Thyroid gland (tissue), 4 donors: ENCODE data around the gene SLC9A7. TPM values are rescaled to one million over a fixed set of nuclear protein-coding genes. Genes with fewer than 3 reads are reported as not detected.
A peak's percentile ranks its signal among the peaks of the same experiment; 100 is the strongest.

Experiments
- DNase-seq, 2 donors: peaks; one replicate each; pipeline ENCODE4 v3.0.0-alpha.2; 2019
- H3K27ac ChIP-seq, 3 donors: fragments of 200-600 bp; sonication (generic); 1 replicate in 2 of 3; 2 replicates in 1 of 3; pipeline ENCODE4 v1.5.1; 2016 to 2019; ENCODE audit warnings: mild to moderate bottlenecking in 1 of 3, moderate library complexity in 1 of 3
- H3K27me3 ChIP-seq: fragments of 200-600 bp; sonication (generic); one replicate; pipeline ENCODE4 v1.5.1; 2019
- H3K36me3 ChIP-seq, 2 donors: fragments of 200-600 bp; sonication (generic); one replicate each; pipeline ENCODE4 v1.5.1; 2016 to 2019
- H3K4me1 ChIP-seq, 2 donors: fragments of 200-600 bp; sonication (generic); one replicate each; pipeline ENCODE4 v1.5.1; 2017 to 2019
- H3K4me3 ChIP-seq, 3 donors: fragments of 200-600 bp; sonication (generic); replicated peaks in 1 of 3; 1 replicate in 2 of 3; 2 replicates in 1 of 3; pipeline ENCODE4 v1.5.1; 2016; ENCODE audit warnings: mild to moderate bottlenecking in 1 of 3
- H3K9me3 ChIP-seq: fragments of 200-600 bp; sonication (generic); one replicate; pipeline ENCODE4 v1.5.1; 2017
- POLR2A ChIP-seq, 2 donors: fragments of 450-650 bp; IDR thresholded peaks; one replicate each; pipeline ENCODE4 v1.6.1; 2017; ENCODE audit warnings: antibody characterized with exemption in 2 of 2, mild to moderate bottlenecking in 2 of 2, moderate library complexity in 1 of 2
- WGBS, 2 donors: methylation state at CpG; one replicate each; pipeline ENCODE4 v1.1.5; 2017; 5-methylcytosine and 5-hydroxymethylcytosine counted together
- intact Hi-C: fragments of 100-400 bp; cut with DNase I; formaldehyde crosslinking; loops from one replicate; pipeline ENCODE4 v1.15.1; 2023
- total RNA-seq, 4 donors: library from RNA; depleted of rRNA; stranded (reverse); fragments of >200 nt; gene quantifications; one replicate each; pipeline ENCODE4 v1.2.3, GENCODE V29; 2016
- TF ChIP-seq, protein P1 (sequence below), 6 experiments: fragments of 200-600 bp in 3 of 6; fragments of 450-650 bp in 3 of 6; sonication (generic) in 3 of 6; IDR thresholded peaks; one replicate each; pipeline ENCODE4 v1.5.1; 2016 to 2019; ENCODE audit warnings: antibody characterized with exemption in 6 of 6, mild to moderate bottlenecking in 2 of 6, inconsistent platforms in 1 of 6, moderate library complexity in 1 of 6

Gene SLC9A7
- total RNA-seq, 4 donors from 2014 or later = 18.4 to 35.5 (median 26.3) TPM

DNA sequence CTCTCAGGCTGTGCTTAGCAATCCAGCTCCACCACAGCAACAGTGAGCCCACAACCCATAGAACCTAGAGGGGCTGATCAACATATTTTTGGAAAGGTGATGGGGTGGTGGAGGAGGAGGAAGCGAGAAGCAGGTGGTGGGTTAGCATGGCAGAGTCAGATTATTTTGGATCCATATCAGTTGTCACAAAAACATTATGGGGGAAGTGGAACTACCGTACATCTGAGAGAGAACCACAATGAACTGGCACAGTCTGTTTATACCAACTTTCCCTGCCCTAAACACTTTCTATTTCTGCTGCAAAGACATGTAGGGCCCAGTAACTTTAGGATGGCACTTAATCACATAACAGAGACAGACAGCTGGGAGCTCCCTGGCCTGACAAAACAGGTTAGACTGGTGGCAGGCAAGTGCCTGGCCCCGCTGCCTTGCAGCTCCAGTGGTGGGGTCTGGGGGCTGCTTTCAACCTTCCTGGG, 4.3 kb downstream of the SLC9A7 start:
- Histone ChIP-seq H3K27me3 (no peaks in the 10 kb centered on the region), H3K4me3 (no peak overlapping the region), H3K9me3 (no peaks in the 10 kb centered on the region), H3K4me1 (peaks cover 0 to 9% of the 10 kb centered on the region in 2 donors), H3K27ac (peak overlapping the region in 2 of 3 donors; percentile 7 to 23), H3K36me3 (no peaks in the 10 kb centered on the region)
- intact Hi-C loops = no loop called here
- 50 to 61% methylated on average over 2 to 3 of the region's 3 CpGs for WGBS, 2 donors
- TF ChIP-seq, protein P1, sequence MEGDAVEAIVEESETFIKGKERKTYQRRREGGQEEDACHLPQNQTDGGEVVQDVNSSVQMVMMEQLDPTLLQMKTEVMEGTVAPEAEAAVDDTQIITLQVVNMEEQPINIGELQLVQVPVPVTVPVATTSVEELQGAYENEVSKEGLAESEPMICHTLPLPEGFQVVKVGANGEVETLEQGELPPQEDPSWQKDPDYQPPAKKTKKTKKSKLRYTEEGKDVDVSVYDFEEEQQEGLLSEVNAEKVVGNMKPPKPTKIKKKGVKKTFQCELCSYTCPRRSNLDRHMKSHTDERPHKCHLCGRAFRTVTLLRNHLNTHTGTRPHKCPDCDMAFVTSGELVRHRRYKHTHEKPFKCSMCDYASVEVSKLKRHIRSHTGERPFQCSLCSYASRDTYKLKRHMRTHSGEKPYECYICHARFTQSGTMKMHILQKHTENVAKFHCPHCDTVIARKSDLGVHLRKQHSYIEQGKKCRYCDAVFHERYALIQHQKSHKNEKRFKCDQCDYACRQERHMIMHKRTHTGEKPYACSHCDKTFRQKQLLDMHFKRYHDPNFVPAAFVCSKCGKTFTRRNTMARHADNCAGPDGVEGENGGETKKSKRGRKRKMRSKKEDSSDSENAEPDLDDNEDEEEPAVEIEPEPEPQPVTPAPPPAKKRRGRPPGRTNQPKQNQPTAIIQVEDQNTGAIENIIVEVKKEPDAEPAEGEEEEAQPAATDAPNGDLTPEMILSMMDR (IDR thresholded peaks at IDR 0.05) = no peak
- TF ChIP-seq POLR2A (IDR thresholded peaks at IDR 0.05) = no peak
- peak; percentile 34 to 35 for DNase-seq

DNA sequence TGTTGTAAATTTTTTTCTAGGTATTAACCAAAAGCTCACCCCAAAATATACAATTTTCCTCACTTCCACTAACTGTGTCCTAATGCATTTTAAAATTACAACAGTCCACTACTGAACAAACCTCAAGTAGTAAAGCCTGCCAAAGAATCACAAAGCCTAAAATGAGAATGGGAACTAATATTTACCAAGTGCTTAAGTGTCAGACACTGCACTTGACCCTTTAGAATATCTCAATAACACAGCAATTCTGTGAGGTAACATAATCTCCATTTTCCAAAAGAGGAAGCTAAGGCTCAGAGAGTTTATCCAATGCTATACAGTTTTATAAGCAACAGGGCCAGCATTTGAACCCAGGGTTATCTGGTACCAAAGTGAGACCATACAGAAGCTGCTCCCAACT, 4.9 kb downstream of the SLC9A7 start:
- Histone ChIP-seq H3K9me3 (no peaks in the 10 kb centered on the region), H3K4me1 (peaks cover 0 to 8% of the 10 kb centered on the region in 2 donors), H3K36me3 (no peaks in the 10 kb centered on the region), H3K27ac (peak overlapping the region in 2 of 3 donors; percentile 7 to 23), H3K27me3 (no peaks in the 10 kb centered on the region), H3K4me3 (no peak overlapping the region)
- TF ChIP-seq, protein P1 (IDR thresholded peaks at IDR 0.05) = no peak
- TF ChIP-seq POLR2A (IDR thresholded peaks at IDR 0.05) = no peak
- no peak for DNase-seq
- intact Hi-C loops = no loop called here

DNA sequence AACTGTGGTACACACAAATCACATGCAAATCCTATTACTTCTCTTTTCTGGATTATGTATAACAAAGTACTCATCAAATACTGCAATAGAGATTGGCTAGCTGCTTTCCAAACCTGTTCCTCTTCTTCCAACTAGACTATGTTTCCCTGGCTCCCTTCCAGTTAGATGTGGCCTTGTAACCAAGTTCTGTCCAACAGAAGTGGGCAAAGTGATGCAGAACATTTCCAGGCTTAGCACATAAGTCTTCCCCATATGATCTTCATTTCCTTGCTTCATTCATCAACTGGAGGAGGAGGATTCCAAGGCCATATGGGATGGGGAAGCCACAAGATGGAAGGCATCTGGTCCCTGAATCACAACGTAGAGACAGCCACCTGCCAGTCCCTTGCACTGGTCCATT, 8.0 kb downstream of the SLC9A7 start:
- DNase-seq = no peak
- intact Hi-C loops = no loop called here
- Histone ChIP-seq H3K36me3 (no peaks in the 10 kb centered on the region), H3K27ac (no peak overlapping the region), H3K9me3 (no peaks in the 10 kb centered on the region), H3K27me3 (no peaks in the 10 kb centered on the region), H3K4me3 (no peak overlapping the region), H3K4me1 (peaks cover 0 to 8% of the 10 kb centered on the region in 2 donors)
- no peak for TF ChIP-seq POLR2A (IDR thresholded peaks at IDR 0.05)
- 69 to 86% methylated on average over 1 of the region's 1 CpG for WGBS, 2 donors

DNA sequence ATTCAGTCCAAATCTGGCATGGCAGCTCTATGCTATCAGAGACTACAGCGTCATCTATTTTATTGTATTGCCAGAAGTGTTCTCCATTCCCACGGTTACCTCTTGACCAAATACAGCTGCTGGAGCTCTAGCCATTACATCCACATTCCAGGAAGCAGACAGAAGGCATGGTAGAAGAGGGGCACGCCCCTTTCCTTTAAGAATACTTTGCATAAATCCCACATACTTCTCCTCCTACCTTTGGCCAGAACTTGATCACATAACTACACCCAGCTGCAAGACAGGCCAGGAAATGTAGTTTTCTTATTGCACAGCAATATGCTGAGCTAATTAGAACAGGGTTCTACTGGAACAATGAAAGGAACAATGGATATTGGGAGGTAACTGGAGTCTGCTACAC, 14.9 kb downstream of the SLC9A7 start:
- intact Hi-C loops = no loop called here
- Histone ChIP-seq H3K27me3 (no peaks in the 10 kb centered on the region), H3K4me1 (no peaks in the 10 kb centered on the region), H3K36me3 (no peaks in the 10 kb centered on the region), H3K4me3 (no peak overlapping the region), H3K9me3 (no peaks in the 10 kb centered on the region), H3K27ac (no peak overlapping the region)
- no peak for TF ChIP-seq POLR2A (IDR thresholded peaks at IDR 0.05)
- TF ChIP-seq, protein P1 (IDR thresholded peaks at IDR 0.05) = no peak
- 89 to 94% methylated on average over 3 of the region's 3 CpGs for WGBS, 2 donors
- DNase-seq = no peak

DNA sequence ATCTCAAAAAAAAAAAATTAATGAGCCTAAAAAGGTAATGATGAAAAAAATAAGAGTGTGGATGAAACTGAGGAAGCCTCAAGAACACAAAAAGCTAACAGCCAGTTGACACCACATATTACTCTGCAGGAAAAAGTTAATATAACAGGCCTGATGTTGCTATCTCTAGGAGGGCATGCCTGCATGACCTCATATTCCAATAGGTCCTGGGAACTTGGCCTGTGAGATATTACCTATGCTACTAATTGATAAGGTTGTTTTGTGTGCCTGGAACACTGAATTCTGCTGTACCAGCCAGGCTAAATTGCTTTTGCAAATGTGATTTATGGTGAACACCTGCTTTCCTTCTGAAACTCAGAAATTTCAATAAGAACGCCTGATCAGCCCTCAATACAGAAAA, 15.9 kb downstream of the SLC9A7 start:
- H3K4me3 ChIP-seq = no peak overlapping the region
- 93 to 100% methylated on average over 1 of the region's 1 CpG for WGBS, 2 donors
- intact Hi-C loops = no loop called here
- no peak for DNase-seq
- TF ChIP-seq, protein P1 (IDR thresholded peaks at IDR 0.05) = no peak
- TF ChIP-seq POLR2A (IDR thresholded peaks at IDR 0.05) = no peak
- no peaks in the 10 kb centered on the region for H3K9me3 ChIP-seq
- H3K36me3 ChIP-seq = no peaks in the 10 kb centered on the region
- no peaks in the 10 kb centered on the region for H3K4me1 ChIP-seq
- H3K27ac ChIP-seq = no peak overlapping the region
- no peaks in the 10 kb centered on the region for H3K27me3 ChIP-seq

DNA sequence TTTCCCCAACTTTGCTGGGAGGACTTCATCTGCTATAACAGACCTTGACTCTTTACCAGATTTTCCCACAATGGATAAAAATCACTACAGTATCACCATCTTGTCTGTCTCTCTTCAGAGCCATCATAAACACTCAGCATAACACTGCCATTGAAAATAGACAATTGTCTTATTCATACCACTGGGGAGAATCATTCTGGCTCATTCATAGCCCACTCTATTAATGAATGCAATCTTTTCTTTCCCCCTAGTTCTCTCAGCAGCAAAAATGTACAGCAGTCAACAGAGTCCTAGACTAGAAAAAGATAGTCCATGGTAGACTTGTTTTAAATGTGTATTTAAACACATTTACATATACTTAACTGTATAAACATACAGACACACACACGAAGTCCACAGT, 19.2 kb downstream of the SLC9A7 start:
- intact Hi-C loops = no loop called here
- DNase-seq = no peak
- Histone ChIP-seq H3K9me3 (no peaks in the 10 kb centered on the region), H3K36me3 (no peaks in the 10 kb centered on the region), H3K4me1 (no peaks in the 10 kb centered on the region), H3K4me3 (no peak overlapping the region), H3K27me3 (no peaks in the 10 kb centered on the region), H3K27ac (no peak overlapping the region)
- TF ChIP-seq, protein P1 (IDR thresholded peaks at IDR 0.05) = no peak
- TF ChIP-seq POLR2A (IDR thresholded peaks at IDR 0.05) = no peak
- 43 to 45% methylated on average over 1 of the region's 1 CpG for WGBS, 2 donors
